ENCODE measurements around the gene PIWIL4. TPM values are rescaled to one million over a fixed set of nuclear protein-coding genes. Genes with fewer than 3 reads are reported as not detected.

PIWIL4 gene
- total RNA-seq, 4 donors from 2014 or later, result 7.2 to 9.0 (median 8.3) TPM

- no peak for DNase-seq (ENCODE audit: low spot score in 2 of 2)
- Histone ChIP-seq H3K4me1 (peaks cover 0 to 44% (median 5%) of the 10 kb centered on the region in 4 donors), H3K36me3 (no peaks in the 10 kb centered on the region), H3K27ac (no peak overlapping the region), H3K27me3 (no peaks in the 10 kb centered on the region), H3K4me3 (no peak overlapping the region), H3K9me3 (no peaks in the 10 kb centered on the region)
- no peak for TF ChIP-seq POLR2A (IDR thresholded peaks at IDR 0.05)
- no peak for TF ChIP-seq EP300 (IDR thresholded peaks at IDR 0.05)
- TF ChIP-seq, protein P1, sequence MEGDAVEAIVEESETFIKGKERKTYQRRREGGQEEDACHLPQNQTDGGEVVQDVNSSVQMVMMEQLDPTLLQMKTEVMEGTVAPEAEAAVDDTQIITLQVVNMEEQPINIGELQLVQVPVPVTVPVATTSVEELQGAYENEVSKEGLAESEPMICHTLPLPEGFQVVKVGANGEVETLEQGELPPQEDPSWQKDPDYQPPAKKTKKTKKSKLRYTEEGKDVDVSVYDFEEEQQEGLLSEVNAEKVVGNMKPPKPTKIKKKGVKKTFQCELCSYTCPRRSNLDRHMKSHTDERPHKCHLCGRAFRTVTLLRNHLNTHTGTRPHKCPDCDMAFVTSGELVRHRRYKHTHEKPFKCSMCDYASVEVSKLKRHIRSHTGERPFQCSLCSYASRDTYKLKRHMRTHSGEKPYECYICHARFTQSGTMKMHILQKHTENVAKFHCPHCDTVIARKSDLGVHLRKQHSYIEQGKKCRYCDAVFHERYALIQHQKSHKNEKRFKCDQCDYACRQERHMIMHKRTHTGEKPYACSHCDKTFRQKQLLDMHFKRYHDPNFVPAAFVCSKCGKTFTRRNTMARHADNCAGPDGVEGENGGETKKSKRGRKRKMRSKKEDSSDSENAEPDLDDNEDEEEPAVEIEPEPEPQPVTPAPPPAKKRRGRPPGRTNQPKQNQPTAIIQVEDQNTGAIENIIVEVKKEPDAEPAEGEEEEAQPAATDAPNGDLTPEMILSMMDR (IDR thresholded peaks at IDR 0.05), result no peak
- WGBS, 2 donors, result 97 to 99% methylated on average over 4 of the region's 4 CpGs
Observed at GRCh38 chr11:94558932-94559331, 8.2 kb upstream of the PIWIL4 start.

- DNase-seq (ENCODE audit: low spot score in 2 of 2), result no peak
- Histone ChIP-seq H3K36me3 (no peaks in the 10 kb centered on the region), H3K4me1 (peaks cover 0 to 44% (median 5%) of the 10 kb centered on the region in 4 donors), H3K9me3 (no peaks in the 10 kb centered on the region), H3K27me3 (no peaks in the 10 kb centered on the region), H3K4me3 (no peak overlapping the region), H3K27ac (peak overlapping the region in 1 of 4 donors; percentile 14)
- TF ChIP-seq POLR2A (IDR thresholded peaks at IDR 0.05) (no peak), EP300 (IDR thresholded peaks at IDR 0.05) (no peak)
- TF ChIP-seq, protein P1 (IDR thresholded peaks at IDR 0.05), result no peak
- WGBS, 2 donors, result 50 to 56% methylated on average over 2 of the region's 2 CpGs
Observed at GRCh38 chr11:94559361-94559760, 7.8 kb upstream of the PIWIL4 start.

DNA sequence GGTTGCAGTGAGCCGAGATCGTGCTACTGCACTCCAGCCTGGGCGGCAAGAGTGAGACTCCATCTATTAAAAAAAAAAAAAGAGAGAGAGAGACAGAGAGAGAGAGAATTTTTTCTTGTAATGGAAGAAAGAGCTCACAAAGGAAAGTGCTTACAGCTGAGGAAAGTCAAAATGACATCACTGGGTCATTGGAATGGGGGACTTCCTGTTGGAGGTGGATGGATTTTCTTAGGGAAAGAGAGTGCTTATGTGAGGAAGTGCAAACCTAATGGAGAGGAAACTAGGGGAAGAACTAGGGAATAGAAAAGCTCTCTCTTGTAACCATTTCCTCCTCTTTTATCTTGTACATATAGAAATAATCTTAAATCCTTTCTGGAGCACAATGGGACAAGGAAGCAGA, 6.3 kb upstream of the PIWIL4 start:
- Histone ChIP-seq H3K36me3 (no peaks in the 10 kb centered on the region), H3K27me3 (no peaks in the 10 kb centered on the region), H3K4me3 (no peak overlapping the region), H3K4me1 (peaks cover 0 to 44% (median 5%) of the 10 kb centered on the region in 4 donors), H3K9me3 (no peaks in the 10 kb centered on the region), H3K27ac (no peak overlapping the region)
- DNase-seq (ENCODE audit: low spot score in 2 of 2), result no peak
- TF ChIP-seq POLR2A (IDR thresholded peaks at IDR 0.05) (no peak), EP300 (IDR thresholded peaks at IDR 0.05) (no peak)
- TF ChIP-seq, protein P1 (IDR thresholded peaks at IDR 0.05), result no peak
- 96 to 100% methylated on average over 3 of the region's 3 CpGs for WGBS, 2 donors

GRCh38 chr11:94563176-94563847, 3.9 kb upstream of the PIWIL4 start:
- no peak for DNase-seq (ENCODE audit: low spot score in 2 of 2)
- Histone ChIP-seq H3K27me3 (no peaks in the 10 kb centered on the region), H3K4me1 (peaks cover 0 to 28% (median 2%) of the 10 kb centered on the region in 4 donors), H3K9me3 (no peaks in the 10 kb centered on the region), H3K36me3 (no peaks in the 10 kb centered on the region), H3K4me3 (no peak overlapping the region), H3K27ac (no peak overlapping the region)
- no peak for TF ChIP-seq POLR2A (IDR thresholded peaks at IDR 0.05)
- no peak for TF ChIP-seq EP300 (IDR thresholded peaks at IDR 0.05)
- TF ChIP-seq, protein P1 (IDR thresholded peaks at IDR 0.05), result no peak
- WGBS, 2 donors, result 62 to 71% methylated on average over 4 of the region's 4 CpGs

- H3K9me3 ChIP-seq, result no peaks in the 10 kb centered on the region
- no peak for DNase-seq (ENCODE audit: low spot score in 2 of 2)
- H3K27me3 ChIP-seq, result no peaks in the 10 kb centered on the region
- no peak overlapping the region for H3K27ac ChIP-seq
- no peaks in the 10 kb centered on the region for H3K36me3 ChIP-seq
- TF ChIP-seq EP300 (IDR thresholded peaks at IDR 0.05) (no peak), POLR2A (IDR thresholded peaks at IDR 0.05) (no peak)
- TF ChIP-seq, protein P1 (IDR thresholded peaks at IDR 0.05), result no peak
- 83 to 88% methylated on average over 8 of the region's 8 CpGs for WGBS, 2 donors
- peaks cover 0 to 21% (median 2%) of the 10 kb centered on the region in 4 donors for H3K4me1 ChIP-seq
- H3K4me3 ChIP-seq, result no peak overlapping the region
Observed at GRCh38 chr11:94563848-94564467, 3.2 kb upstream of the PIWIL4 start.

Data from tibial nerve (tissue), 4 donors.